ENCODE data around the gene C10orf95. TPM values are rescaled to one million over a fixed set of nuclear protein-coding genes. Genes with fewer than 3 reads are reported as not detected.

The C10orf95 gene
- total and polyA plus RNA-seq, 10 of the 15 experiments (the other 5 are each of a cell fraction or from before 2014, with no cell fraction given): 0.06 to 1.1 (median 0.31) TPM

- Histone ChIP-seq H3K4me3 (peak overlapping the region; percentile 74; the same call in 1 of the 2 replicates), H3K4me1 (ENCODE audit: control insufficient read depth, insufficient read depth, low read length) (peaks cover 22% of the 10 kb centered on the region), H3K79me2 (ENCODE audit: control insufficient read depth, insufficient read depth, low read length) (peaks cover 11% of the 10 kb centered on the region), H4K20me1 (ENCODE audit: control insufficient read depth, insufficient read depth) (no peaks in the 10 kb centered on the region), H3K9me3 (replicated peaks; ENCODE audit: control insufficient read depth, insufficient read depth, low read length) (no peaks in the 10 kb centered on the region), H3K9ac (ENCODE audit: control insufficient read depth, insufficient read depth, low read length) (peak overlapping the region; percentile 44), H3K36me3 (ENCODE audit: control insufficient read depth in 2 of 2, insufficient read depth in 2 of 2, low read length in 1 of 2) (no peaks in the 10 kb centered on the region), H3K4me2 (ENCODE audit: control insufficient read depth, insufficient read depth) (peak overlapping the region; percentile 97), H2AFZ (ENCODE audit: control insufficient read depth, low read depth, low read length) (no peak overlapping the region; the same call in none of the 2 replicates), H3K27ac (ENCODE audit: control insufficient read depth, insufficient read depth) (peak overlapping the region; percentile 58), H3K27me3 (replicated peaks in 1 of 2; ENCODE audit: control insufficient read depth in 2 of 2, insufficient read depth in 2 of 2, low read length in 1 of 2) (no peaks in the 10 kb centered on the region)
- TF ChIP-seq IKZF2 (IDR thresholded peaks at IDR 0.05): no peak
- ChIA-PET SMC1A (ENCODE audit: uncharacterized antibody, unreplicated experiment) (interaction anchor here (0.8 to 5.5 kb wide), 6 partner anchors 10 to 63 kb away, joined by 3 to 42 read pairs (median 4); partner anchors contain the start of genes C10orf95 and FBXL15), CTCF (interaction anchor here (0.7 to 2.4 kb wide), 6 partner anchors 13 to 206 kb away, joined by 3 to 7 read pairs (median 4); partner anchors contain the start of gene C10orf95), RAD21 (ENCODE audit: unreplicated experiment) (interaction anchor here (0.6 to 3.0 kb wide), 4 partner anchors 15 to 307 kb away, joined by 4 to 16 read pairs (median 8); partner anchors contain the start of genes C10orf95 and FBXL15), POLR2A (interaction anchor here (0.7 to 5.5 kb wide), 7 partner anchors 12 to 157 kb away, joined by 3 to 42 read pairs (median 13); partner anchors contain the start of genes ACTR1A, C10orf95, FBXL15 and NFKB2)
- in situ Hi-C loops (cut with MboI): no loop called here
- no TSS peak for BruUV-seq (replicated peaks)
- no peak for ATAC-seq
- intact Hi-C loops (cut with micrococcal nuclease; ENCODE audit: unreplicated experiment): no loop called here
- no peak for FAIRE-seq
- no peak for DNase-seq (ENCODE audit: low read depth, low spot score)
- WGBS (ENCODE audit: insufficient coverage, insufficient replicate concordance, low lambda C conversion rate, missing lambda C conversion rate): 85% methylated on average over 6 of the region's 6 CpGs
Measured at GRCh38 chr10:102436312-102436711, 15.0 kb downstream of the C10orf95 start.

- TF ChIP-seq POLR2AphosphoS5 (IDR thresholded peaks at IDR 0.05; ENCODE audit: low read length) (peak; percentile 62; the same call in 1 of the 2 replicates), CREM (IDR thresholded peaks at IDR 0.05; ENCODE audit: low read depth) (peak; percentile 24; the same call in 1 of the 2 replicates), SMAD5 (IDR thresholded peaks at IDR 0.05; ENCODE audit: low read depth) (peak; percentile 32; the same call in 1 of the 2 replicates), POLR2A (IDR thresholded peaks at IDR 0.05; ENCODE audit: low read depth, low read length) (peak; percentile 73), NFYB (IDR thresholded peaks at IDR 0.05; ENCODE audit: insufficient read depth, low read depth, low read length) (no peak), HCFC1 (IDR thresholded peaks at IDR 0.05; ENCODE audit: low read length) (no peak), RUNX3 (IDR thresholded peaks at IDR 0.05; ENCODE audit: low read length) (peak; percentile 59), CBFB (IDR thresholded peaks at IDR 0.05; ENCODE audit: low read depth) (0 out of 2 replicates have a peak, but pooled peaks have one; percentile 18), EGR1 (IDR thresholded peaks at IDR 0.05; ENCODE audit: borderline replicate concordance in 1 of 2, low read depth in 2 of 2, low read length in 2 of 2) (peak in 1 of 2 experiments; percentile 87; a peak in 2 of 3 replicates), ELK1 (IDR thresholded peaks at IDR 0.05; ENCODE audit: low read depth, low read length) (no peak)
- no peaks in the 10 kb centered on the region for H3K9me3 ChIP-seq (replicated peaks; ENCODE audit: control insufficient read depth, insufficient read depth, low read length)
- peak overlapping the region; percentile 85 for H2AFZ ChIP-seq (ENCODE audit: control insufficient read depth, low read depth, low read length)
- peaks cover 22% of the 10 kb centered on the region for H3K4me1 ChIP-seq (ENCODE audit: control insufficient read depth, insufficient read depth, low read length)
- ChIA-PET POLR2A (interaction anchor here (0.5 to 5.5 kb wide), 8 partner anchors 13 to 156 kb away, joined by 3 to 42 read pairs (median 10); partner anchors contain the start of genes C10orf95, FBXL15 and NFKB2), CTCF (interaction anchor here (0.7 to 2.6 kb wide), 11 partner anchors 13 to 209 kb away, joined by 3 to 8 read pairs (median 3); partner anchors contain the start of gene C10orf95), SMC1A (ENCODE audit: uncharacterized antibody, unreplicated experiment) (interaction anchor here (0.8 to 5.5 kb wide), 7 partner anchors 11 to 63 kb away, joined by 3 to 42 read pairs (median 5); partner anchors contain the start of genes C10orf95 and FBXL15), RAD21 (ENCODE audit: unreplicated experiment) (interaction anchor here (0.6 to 3.0 kb wide), 5 partner anchors 15 to 308 kb away, joined by 4 to 16 read pairs (median 6); partner anchors contain the start of genes C10orf95 and FBXL15)
- H3K4me3 ChIP-seq: peak overlapping the region; percentile 74; the same call in 1 of the 2 replicates
- peak; percentile 41 for FAIRE-seq
- peak overlapping the region; percentile 97 for H3K4me2 ChIP-seq (ENCODE audit: control insufficient read depth, insufficient read depth)
- BruUV-seq (replicated peaks): no TSS peak
- in situ Hi-C loops (cut with MboI) (no loop called here), intact Hi-C loops (cut with micrococcal nuclease; ENCODE audit: unreplicated experiment) (no loop called here)
- H3K36me3 ChIP-seq (ENCODE audit: control insufficient read depth in 2 of 2, insufficient read depth in 2 of 2, low read length in 1 of 2): no peaks in the 10 kb centered on the region
- peak; percentile 8 for ATAC-seq
- H3K27ac ChIP-seq (ENCODE audit: control insufficient read depth, insufficient read depth): peak overlapping the region; percentile 58
- H3K9ac ChIP-seq (ENCODE audit: control insufficient read depth, insufficient read depth, low read length): peak overlapping the region; percentile 70
- DNase-seq (ENCODE audit: low read depth, low spot score): no peak
- 1% methylated on average over 14 of the region's 14 CpGs for WGBS (ENCODE audit: insufficient coverage, insufficient replicate concordance, low lambda C conversion rate, missing lambda C conversion rate)
- H3K27me3 ChIP-seq (replicated peaks in 1 of 2; ENCODE audit: control insufficient read depth in 2 of 2, insufficient read depth in 2 of 2, low read length in 1 of 2): no peaks in the 10 kb centered on the region
- H4K20me1 ChIP-seq (ENCODE audit: control insufficient read depth, insufficient read depth): no peaks in the 10 kb centered on the region
- peaks cover 11% of the 10 kb centered on the region for H3K79me2 ChIP-seq (ENCODE audit: control insufficient read depth, insufficient read depth, low read length)
Measured at GRCh38 chr10:102435529-102436233, 15.7 kb downstream of the C10orf95 start.
